HG03025 (cell line): Measurements from ENCODE around the gene JAKMIP2.

ENCODE experiments used
- ATAC-seq: cut with Tn5 transposase; IDR thresholded peaks from one replicate; pipeline ENCODE4 v1.9.1; 2021; ENCODE audit warnings: mild to moderate bottlenecking, moderate library complexity; ENCODE audit not compliant: unreplicated experiment, low FRiP score

JAKMIP2 gene

GRCh38 chr5:147789820-147790219 lies 7.3 kb upstream of the JAKMIP2 start:
- ATAC-seq = no peak

- ATAC-seq = no peak
These were observed 5.5 kb upstream of the JAKMIP2 start for GRCh38 chr5:147788023-147788422.

GRCh38 chr5:147786142-147786541 lies 3.6 kb upstream of the JAKMIP2 start:
- ATAC-seq = no peak

- ATAC-seq = no peak
These were observed 1.8 kb upstream of the JAKMIP2 start for GRCh38 chr5:147784146-147784987.

GRCh38 chr5:147780924-147781573 lies 1.5 kb downstream of the JAKMIP2 start:
- ATAC-seq = no peak

GRCh38 chr5:147779694-147780093 lies 2.8 kb downstream of the JAKMIP2 start:
- ATAC-seq = no peak

- no peak for ATAC-seq
These were observed 5.5 kb downstream of the JAKMIP2 start for GRCh38 chr5:147776989-147777388.

- no peak for ATAC-seq
These were observed 8.9 kb downstream of the JAKMIP2 start for GRCh38 chr5:147773587-147773986.

GRCh38 chr5:147773139-147773538 lies 9.4 kb downstream of the JAKMIP2 start:
- ATAC-seq = no peak

GRCh38 chr5:147767048-147767447 lies 15.5 kb downstream of the JAKMIP2 start:
- no peak for ATAC-seq

GRCh38 chr5:147763791-147764525 lies 18.6 kb downstream of the JAKMIP2 start:
- no peak for ATAC-seq

- ATAC-seq = no peak
These were observed 22.2 kb downstream of the JAKMIP2 start for GRCh38 chr5:147760086-147760875.

GRCh38 chr5:147759441-147759840 lies 23.1 kb downstream of the JAKMIP2 start:
- ATAC-seq = no peak

- no peak for ATAC-seq
These were observed 26.0 kb downstream of the JAKMIP2 start for GRCh38 chr5:147756566-147756965.

GRCh38 chr5:147754372-147755122 lies 28.0 kb downstream of the JAKMIP2 start:
- ATAC-seq = no peak

GRCh38 chr5:147753765-147754164 lies 28.8 kb downstream of the JAKMIP2 start:
- no peak for ATAC-seq

- ATAC-seq = no peak
These were observed 29.8 kb downstream of the JAKMIP2 start for GRCh38 chr5:147752666-147753290.

- no peak for ATAC-seq
These were observed 30.5 kb downstream of the JAKMIP2 start for GRCh38 chr5:147752033-147752432.

- ATAC-seq = no peak
These were observed 31.2 kb downstream of the JAKMIP2 start for GRCh38 chr5:147751156-147751830.
